Neural progenitor cell (in vitro differentiated cells): ENCODE results near the gene HSD11B2.
"Not testable (repeated sequence)": the region's sequence is repeated elsewhere in the genome, so short reads cannot be mapped to it uniquely, and the experiment has no call there.

ENCODE experiments used
- EZH2 ChIP-seq: fragments of 200-600 bp; sonication (generic); IDR thresholded peaks from 2 replicates; pipeline ENCODE4 v1.6.1; 2017; ENCODE audit warnings: antibody characterized with exemption, mild to moderate bottlenecking, moderate library complexity
- EZH2phosphoT487 ChIP-seq: fragments of 200-600 bp; sonication (generic); IDR thresholded peaks from 2 replicates; pipeline ENCODE4 v1.6.1; 2017; ENCODE audit warnings: antibody characterized with exemption
- TF ChIP-seq, protein P1 (sequence below): fragments of 200-600 bp; sonication (generic); IDR thresholded peaks from 2 replicates; pipeline ENCODE4 v1.5.1; 2017; ENCODE audit warnings: antibody characterized with exemption, mild to moderate bottlenecking

GRCh38 chr16:67415421-67415820 lies 15.5 kb upstream of the HSD11B2 start:
- TF ChIP-seq, protein P1, sequence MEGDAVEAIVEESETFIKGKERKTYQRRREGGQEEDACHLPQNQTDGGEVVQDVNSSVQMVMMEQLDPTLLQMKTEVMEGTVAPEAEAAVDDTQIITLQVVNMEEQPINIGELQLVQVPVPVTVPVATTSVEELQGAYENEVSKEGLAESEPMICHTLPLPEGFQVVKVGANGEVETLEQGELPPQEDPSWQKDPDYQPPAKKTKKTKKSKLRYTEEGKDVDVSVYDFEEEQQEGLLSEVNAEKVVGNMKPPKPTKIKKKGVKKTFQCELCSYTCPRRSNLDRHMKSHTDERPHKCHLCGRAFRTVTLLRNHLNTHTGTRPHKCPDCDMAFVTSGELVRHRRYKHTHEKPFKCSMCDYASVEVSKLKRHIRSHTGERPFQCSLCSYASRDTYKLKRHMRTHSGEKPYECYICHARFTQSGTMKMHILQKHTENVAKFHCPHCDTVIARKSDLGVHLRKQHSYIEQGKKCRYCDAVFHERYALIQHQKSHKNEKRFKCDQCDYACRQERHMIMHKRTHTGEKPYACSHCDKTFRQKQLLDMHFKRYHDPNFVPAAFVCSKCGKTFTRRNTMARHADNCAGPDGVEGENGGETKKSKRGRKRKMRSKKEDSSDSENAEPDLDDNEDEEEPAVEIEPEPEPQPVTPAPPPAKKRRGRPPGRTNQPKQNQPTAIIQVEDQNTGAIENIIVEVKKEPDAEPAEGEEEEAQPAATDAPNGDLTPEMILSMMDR, result not testable (repeated sequence)
- not testable (repeated sequence) for TF ChIP-seq EZH2, EZH2phosphoT487
